OCI-LY1 (cell line): ENCODE measurements around the gene EID2.

Experiments used
- CTCF ChIP-seq: fragments of 200-600 bp; sonication (generic), shearing (Covaris generic); IDR thresholded peaks from 2 replicates; pipeline ENCODE4 v1.5.1; 2017; ENCODE audit warnings: mild to moderate bottlenecking, antibody characterized with exemption, low read length, moderate library complexity, mixed read lengths
- EZH2 ChIP-seq: fragments of 200-600 bp; sonication (generic), shearing (Covaris generic); IDR thresholded peaks from 2 replicates; pipeline ENCODE4 v1.8.0; 2017; ENCODE audit warnings: borderline replicate concordance, mixed run types, mild to moderate bottlenecking, antibody characterized with exemption, low read length, moderate library complexity, mixed read lengths

GRCh38 chr19:39509233-39509632 lies 30.7 kb downstream of the EID2 start:
- no peak for TF ChIP-seq EZH2
- no peak for TF ChIP-seq CTCF
